GM12891 (cell line): ENCODE data around the gene POU3F3.

Experiments
- POLR2A ChIP-seq: IDR thresholded peaks from 2 replicates; pipeline ENCODE4 v1.6.1; 2011; ENCODE audit warnings: low read depth, low read length, control low read depth
- POLR2AphosphoS5 ChIP-seq: IDR thresholded peaks from 2 replicates; pipeline ENCODE4 v1.6.1; 2011; ENCODE audit warnings: low read depth, low read length, control low read depth
- POU2F2 ChIP-seq: IDR thresholded peaks from 2 replicates; pipeline ENCODE4 v1.6.1; 2011; ENCODE audit warnings: low read depth, mild to moderate bottlenecking, control low read depth, low read length, moderate library complexity
- SPI1 ChIP-seq: IDR thresholded peaks from 2 replicates; pipeline ENCODE4 v1.6.1; 2011; ENCODE audit warnings: low read depth, low read length, control low read depth

- TF ChIP-seq POLR2A: no peak
- TF ChIP-seq POLR2AphosphoS5: no peak
- no peak for TF ChIP-seq SPI1
- TF ChIP-seq POU2F2: no peak
Observed at GRCh38 chr2:104880076-104880475, 26.2 kb downstream of the POU3F3 start.
